Measurements from ENCODE around the gene COL9A3. TPM values are rescaled to one million over a fixed set of nuclear protein-coding genes. Genes with fewer than 3 reads are reported as not detected.

Gene COL9A3
- total RNA-seq, 1 donor from 2014 or later: 2.1 TPM

- Histone ChIP-seq H3K36me3 (peaks cover 34% of the 10 kb centered on the region), H3K4me1 (peaks cover 51% of the 10 kb centered on the region), H3K4me3 (no peak overlapping the region), H3K27me3 (ENCODE audit: low read depth) (peaks cover 53% of the 10 kb centered on the region), H3K9me3 (replicated peaks) (no peaks in the 10 kb centered on the region), H3K27ac (replicated peaks) (no peak overlapping the region)
- TF ChIP-seq CTCF (IDR thresholded peaks at IDR 0.05; ENCODE audit: borderline replicate concordance): no peak
- intact Hi-C loops (cut with micrococcal nuclease): no loop called here
- DNase-seq: no peak
Measured at GRCh38 chr20:62814709-62815065, 2.2 kb upstream of the COL9A3 start.

GRCh38 chr20:62815066-62815991 is 1.5 kb upstream of the COL9A3 start:
- Histone ChIP-seq H3K9me3 (replicated peaks) (no peaks in the 10 kb centered on the region), H3K4me1 (peaks cover 58% of the 10 kb centered on the region), H3K4me3 (no peak overlapping the region), H3K27me3 (ENCODE audit: low read depth) (peaks cover 53% of the 10 kb centered on the region), H3K36me3 (peaks cover 27% of the 10 kb centered on the region), H3K27ac (replicated peaks) (no peak overlapping the region)
- no peak for DNase-seq
- no peak for TF ChIP-seq CTCF (IDR thresholded peaks at IDR 0.05; ENCODE audit: borderline replicate concordance)
- intact Hi-C loops (cut with micrococcal nuclease): no loop called here

GRCh38 chr20:62816031-62816883 is 593 bp upstream of the COL9A3 start:
- H3K4me1 ChIP-seq: peaks cover 59% of the 10 kb centered on the region
- TF ChIP-seq CTCF (IDR thresholded peaks at IDR 0.05; ENCODE audit: borderline replicate concordance): no peak
- peak overlapping the region; percentile 38 for H3K27ac ChIP-seq (replicated peaks)
- intact Hi-C loops (cut with micrococcal nuclease): no loop called here
- H3K36me3 ChIP-seq: peaks cover 18% of the 10 kb centered on the region
- no peaks in the 10 kb centered on the region for H3K9me3 ChIP-seq (replicated peaks)
- DNase-seq: no peak
- H3K4me3 ChIP-seq: peak overlapping the region; percentile 59
- H3K27me3 ChIP-seq (ENCODE audit: low read depth): peaks cover 56% of the 10 kb centered on the region

- H3K4me3 ChIP-seq: peak overlapping the region; percentile 59
- TF ChIP-seq CTCF (IDR thresholded peaks at IDR 0.05; ENCODE audit: borderline replicate concordance): no peak
- H3K27ac ChIP-seq (replicated peaks): peak overlapping the region; percentile 79
- H3K9me3 ChIP-seq (replicated peaks): no peaks in the 10 kb centered on the region
- DNase-seq: no peak
- no peaks in the 10 kb centered on the region for H3K36me3 ChIP-seq
- H3K4me1 ChIP-seq: peaks cover 59% of the 10 kb centered on the region
- H3K27me3 ChIP-seq (ENCODE audit: low read depth): peaks cover 65% of the 10 kb centered on the region
- intact Hi-C loops (cut with micrococcal nuclease): no loop called here
Measured at GRCh38 chr20:62817975-62818591, 1.2 kb downstream of the COL9A3 start.

Measured in left ventricle myocardium inferior (tissue), 1 donor.